Stimulated activated naive CD8-positive, alpha-beta T cell treated with anti-CD3 and anti-CD28 coated beads, Interleukin-15, Interleukin-2, amounts not matched to agents 100 ng/mL and 50 ng/mL, for 24 hours (primary cell): ENCODE measurements around the gene KRTAP9-9.
"Not testable (repeated sequence)": the region's sequence is repeated elsewhere in the genome, so short reads cannot be mapped to it uniquely, and the experiment has no call there.

ENCODE experiments used
- H3K27ac Mint-ChIP-seq: one replicate; pipeline ENCODE4 v1.8.0; 2021; ENCODE audit warnings: mild to moderate bottlenecking, mixed read lengths
- H3K27me3 Mint-ChIP-seq: one replicate; pipeline ENCODE4 v1.8.0; 2021; ENCODE audit warnings: mixed read lengths
- H3K36me3 Mint-ChIP-seq: one replicate; pipeline ENCODE4 v1.8.0; 2021; ENCODE audit warnings: low read depth, mixed read lengths
- H3K4me1 Mint-ChIP-seq: one replicate; pipeline ENCODE4 v1.8.0; 2021; ENCODE audit warnings: low read depth, mixed read lengths
- H3K4me3 Mint-ChIP-seq: one replicate; pipeline ENCODE4 v1.8.0; 2021; ENCODE audit warnings: mild to moderate bottlenecking, mixed read lengths
- H3K9me3 Mint-ChIP-seq: one replicate; pipeline ENCODE4 v1.8.0; 2021; ENCODE audit warnings: mixed read lengths

Gene KRTAP9-9

GRCh38 chr17:41255381-41256290, at the start of gene KRTAP9-9:
TSS of gene KRTAP9-9 (plus strand) at chr17:41255384.
- not testable (repeated sequence) for H3K27me3 Mint-ChIP-seq, H3K4me1 Mint-ChIP-seq, H3K36me3 Mint-ChIP-seq, H3K4me3 Mint-ChIP-seq, H3K27ac Mint-ChIP-seq, H3K9me3 Mint-ChIP-seq

GRCh38 chr17:41211845-41212466, 43.2 kb upstream of the KRTAP9-9 start:
- no peak overlapping the region for H3K27ac Mint-ChIP-seq
- H3K9me3 Mint-ChIP-seq = no peaks in the 10 kb centered on the region
- no peaks in the 10 kb centered on the region for H3K36me3 Mint-ChIP-seq
- peaks cover 16% of the 10 kb centered on the region for H3K27me3 Mint-ChIP-seq
- no peak overlapping the region for H3K4me3 Mint-ChIP-seq
- H3K4me1 Mint-ChIP-seq = peaks cover 12% of the 10 kb centered on the region

- no peak overlapping the region for H3K27ac Mint-ChIP-seq
- no peak overlapping the region for H3K4me3 Mint-ChIP-seq
- peaks cover 12% of the 10 kb centered on the region for H3K4me1 Mint-ChIP-seq
- H3K36me3 Mint-ChIP-seq = no peaks in the 10 kb centered on the region
- peaks cover 16% of the 10 kb centered on the region for H3K27me3 Mint-ChIP-seq
- no peaks in the 10 kb centered on the region for H3K9me3 Mint-ChIP-seq
Observed at GRCh38 chr17:41212524-41213169, 42.5 kb upstream of the KRTAP9-9 start.

GRCh38 chr17:41215681-41216080, 39.5 kb upstream of the KRTAP9-9 start:
- Mint-ChIP-seq H3K27ac (no peak overlapping the region), H3K27me3 (peaks cover 8% of the 10 kb centered on the region), H3K4me1 (peaks cover 12% of the 10 kb centered on the region), H3K9me3 (peaks cover 4% of the 10 kb centered on the region), H3K36me3 (peaks cover 3% of the 10 kb centered on the region), H3K4me3 (no peak overlapping the region)

- H3K4me3 Mint-ChIP-seq = no peak overlapping the region
- H3K27me3 Mint-ChIP-seq = peaks cover 4% of the 10 kb centered on the region
- no peak overlapping the region for H3K27ac Mint-ChIP-seq
- H3K36me3 Mint-ChIP-seq = peaks cover 3% of the 10 kb centered on the region
- H3K9me3 Mint-ChIP-seq = peaks cover 4% of the 10 kb centered on the region
- no peaks in the 10 kb centered on the region for H3K4me1 Mint-ChIP-seq
Observed at GRCh38 chr17:41223821-41224220, 31.4 kb upstream of the KRTAP9-9 start.

- no peaks in the 10 kb centered on the region for H3K36me3 Mint-ChIP-seq
- no peaks in the 10 kb centered on the region for H3K4me1 Mint-ChIP-seq
- H3K27me3 Mint-ChIP-seq = peaks cover 4% of the 10 kb centered on the region
- no peaks in the 10 kb centered on the region for H3K9me3 Mint-ChIP-seq
- no peak overlapping the region for H3K4me3 Mint-ChIP-seq
- no peak overlapping the region for H3K27ac Mint-ChIP-seq
Observed at GRCh38 chr17:41226051-41226450, 29.1 kb upstream of the KRTAP9-9 start.

GRCh38 chr17:41226598-41227095, 28.5 kb upstream of the KRTAP9-9 start, which contains the start of gene KRTAP9-2:
TSS of gene KRTAP9-2 (plus strand) at chr17:41226648. CDS start at chr17:41226655, 7 bp downstream.
- H3K27me3 Mint-ChIP-seq, H3K4me3 Mint-ChIP-seq, H3K4me1 Mint-ChIP-seq, H3K36me3 Mint-ChIP-seq, H3K27ac Mint-ChIP-seq, H3K9me3 Mint-ChIP-seq: not testable (repeated sequence)

GRCh38 chr17:41230094-41230493, 25.1 kb upstream of the KRTAP9-9 start:
- H3K4me1 Mint-ChIP-seq = no peaks in the 10 kb centered on the region

GRCh38 chr17:41231731-41232130, 23.5 kb upstream of the KRTAP9-9 start:
- no peaks in the 10 kb centered on the region for H3K36me3 Mint-ChIP-seq
- no peak overlapping the region for H3K27ac Mint-ChIP-seq
- no peak overlapping the region for H3K4me3 Mint-ChIP-seq
- H3K4me1 Mint-ChIP-seq = no peaks in the 10 kb centered on the region
- no peaks in the 10 kb centered on the region for H3K9me3 Mint-ChIP-seq
- peaks cover 4% of the 10 kb centered on the region for H3K27me3 Mint-ChIP-seq

More at GRCh38 chr17:41230094-41230493, 25.1 kb upstream of the KRTAP9-9 start:
- no peaks in the 10 kb centered on the region for H3K9me3 Mint-ChIP-seq
- no peak overlapping the region for H3K27ac Mint-ChIP-seq
- no peaks in the 10 kb centered on the region for H3K36me3 Mint-ChIP-seq
- H3K4me3 Mint-ChIP-seq = no peak overlapping the region
- H3K27me3 Mint-ChIP-seq = peaks cover 4% of the 10 kb centered on the region

GRCh38 chr17:41232399-41233105, 22.6 kb upstream of the KRTAP9-9 start, which contains the start of gene KRTAP9-3:
TSS of gene KRTAP9-3 (plus strand) at chr17:41232449. CDS start at chr17:41232502, 53 bp downstream.
- not testable (repeated sequence) for H3K27ac Mint-ChIP-seq, H3K36me3 Mint-ChIP-seq, H3K4me3 Mint-ChIP-seq, H3K27me3 Mint-ChIP-seq, H3K9me3 Mint-ChIP-seq, H3K4me1 Mint-ChIP-seq

- H3K4me1 Mint-ChIP-seq, H3K4me3 Mint-ChIP-seq, H3K36me3 Mint-ChIP-seq, H3K9me3 Mint-ChIP-seq, H3K27ac Mint-ChIP-seq, H3K27me3 Mint-ChIP-seq: not testable (repeated sequence)
Observed at GRCh38 chr17:41237116-41237515, 18.1 kb upstream of the KRTAP9-9 start.

- H3K4me1 Mint-ChIP-seq, H3K27ac Mint-ChIP-seq, H3K36me3 Mint-ChIP-seq: not testable (repeated sequence)
Observed at GRCh38 chr17:41237949-41238437, 17.2 kb upstream of the KRTAP9-9 start, which contains the start of gene KRTAP9-8. TSS of gene KRTAP9-8 (plus strand) at chr17:41237999. CDS start at chr17:41238052, 53 bp downstream.

GRCh38 chr17:41246995-41247787, 8.0 kb upstream of the KRTAP9-9 start:
- H3K27ac Mint-ChIP-seq, H3K4me3 Mint-ChIP-seq, H3K36me3 Mint-ChIP-seq, H3K4me1 Mint-ChIP-seq, H3K9me3 Mint-ChIP-seq, H3K27me3 Mint-ChIP-seq: not testable (repeated sequence)

More at GRCh38 chr17:41237949-41238437, 17.2 kb upstream of the KRTAP9-9 start, which contains the start of gene KRTAP9-8:
- H3K9me3 Mint-ChIP-seq, H3K4me3 Mint-ChIP-seq, H3K27me3 Mint-ChIP-seq: not testable (repeated sequence)
